GM12864 (cell line): Measurements from ENCODE around the gene RAD23B.

Experiments used
- DNase-seq: peaks from one replicate; pipeline ENCODE4 v3.0.0-alpha.2; 2011; ENCODE audit warnings: low read depth
- H3K4me3 ChIP-seq: 2 replicates; pipeline ENCODE4 v1.5.1; 2011; ENCODE audit warnings: mild to moderate bottlenecking, low read depth, low read length, control low read depth
- TF ChIP-seq, protein P1 (sequence below): IDR thresholded peaks from 2 replicates; pipeline ENCODE4 v1.5.1; 2011; ENCODE audit warnings: low read depth, mild to moderate bottlenecking, moderate library complexity, low read length, control low read depth, inconsistent platforms; ENCODE audit errors: missing control alignments

Gene RAD23B

GRCh38 chr9:107338911-107339659, 56.0 kb downstream of the RAD23B start:
- TF ChIP-seq, protein P1, sequence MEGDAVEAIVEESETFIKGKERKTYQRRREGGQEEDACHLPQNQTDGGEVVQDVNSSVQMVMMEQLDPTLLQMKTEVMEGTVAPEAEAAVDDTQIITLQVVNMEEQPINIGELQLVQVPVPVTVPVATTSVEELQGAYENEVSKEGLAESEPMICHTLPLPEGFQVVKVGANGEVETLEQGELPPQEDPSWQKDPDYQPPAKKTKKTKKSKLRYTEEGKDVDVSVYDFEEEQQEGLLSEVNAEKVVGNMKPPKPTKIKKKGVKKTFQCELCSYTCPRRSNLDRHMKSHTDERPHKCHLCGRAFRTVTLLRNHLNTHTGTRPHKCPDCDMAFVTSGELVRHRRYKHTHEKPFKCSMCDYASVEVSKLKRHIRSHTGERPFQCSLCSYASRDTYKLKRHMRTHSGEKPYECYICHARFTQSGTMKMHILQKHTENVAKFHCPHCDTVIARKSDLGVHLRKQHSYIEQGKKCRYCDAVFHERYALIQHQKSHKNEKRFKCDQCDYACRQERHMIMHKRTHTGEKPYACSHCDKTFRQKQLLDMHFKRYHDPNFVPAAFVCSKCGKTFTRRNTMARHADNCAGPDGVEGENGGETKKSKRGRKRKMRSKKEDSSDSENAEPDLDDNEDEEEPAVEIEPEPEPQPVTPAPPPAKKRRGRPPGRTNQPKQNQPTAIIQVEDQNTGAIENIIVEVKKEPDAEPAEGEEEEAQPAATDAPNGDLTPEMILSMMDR: no peak
- no peak overlapping the region for H3K4me3 ChIP-seq
- DNase-seq: no peak

DNA sequence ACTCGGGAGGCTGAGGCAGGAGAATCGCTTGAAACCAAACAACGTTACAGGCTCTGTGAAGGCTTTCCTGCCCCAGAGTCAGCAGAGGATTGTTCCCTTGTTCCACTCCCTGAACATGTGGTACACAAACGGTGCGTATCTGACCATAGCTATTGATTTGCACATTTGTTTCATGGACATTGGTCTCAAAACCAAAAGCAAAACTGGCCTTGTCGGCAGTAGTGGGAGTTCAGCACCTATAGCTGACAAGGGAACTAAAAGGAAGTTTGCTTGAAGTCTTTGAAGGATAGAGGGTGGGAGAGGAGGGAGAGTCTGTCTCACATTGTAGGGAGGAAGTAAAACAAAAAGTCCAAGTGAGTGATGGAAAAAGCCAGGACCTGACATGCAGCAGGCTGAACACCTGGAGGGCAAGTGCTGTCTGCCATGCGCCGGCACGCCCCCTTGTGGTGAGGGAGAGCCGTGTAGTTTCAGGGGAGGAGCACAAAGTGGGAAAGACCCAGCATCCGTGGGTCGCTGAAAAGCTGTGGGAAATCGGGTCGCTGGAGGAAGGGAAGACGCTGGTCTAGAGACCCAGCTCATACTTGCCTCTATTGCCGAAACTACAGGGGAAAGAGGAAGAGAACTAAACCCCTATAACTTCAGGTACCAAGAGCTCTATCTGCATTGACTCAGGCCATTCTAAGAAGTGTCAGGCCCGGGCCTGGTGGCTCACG, 58.0 kb downstream of the RAD23B start:
- TF ChIP-seq, protein P1: peak; percentile 98
- peak; percentile 26 for DNase-seq
- peak overlapping the region; percentile 3; the same call in 1 of the 2 replicates for H3K4me3 ChIP-seq

DNA sequence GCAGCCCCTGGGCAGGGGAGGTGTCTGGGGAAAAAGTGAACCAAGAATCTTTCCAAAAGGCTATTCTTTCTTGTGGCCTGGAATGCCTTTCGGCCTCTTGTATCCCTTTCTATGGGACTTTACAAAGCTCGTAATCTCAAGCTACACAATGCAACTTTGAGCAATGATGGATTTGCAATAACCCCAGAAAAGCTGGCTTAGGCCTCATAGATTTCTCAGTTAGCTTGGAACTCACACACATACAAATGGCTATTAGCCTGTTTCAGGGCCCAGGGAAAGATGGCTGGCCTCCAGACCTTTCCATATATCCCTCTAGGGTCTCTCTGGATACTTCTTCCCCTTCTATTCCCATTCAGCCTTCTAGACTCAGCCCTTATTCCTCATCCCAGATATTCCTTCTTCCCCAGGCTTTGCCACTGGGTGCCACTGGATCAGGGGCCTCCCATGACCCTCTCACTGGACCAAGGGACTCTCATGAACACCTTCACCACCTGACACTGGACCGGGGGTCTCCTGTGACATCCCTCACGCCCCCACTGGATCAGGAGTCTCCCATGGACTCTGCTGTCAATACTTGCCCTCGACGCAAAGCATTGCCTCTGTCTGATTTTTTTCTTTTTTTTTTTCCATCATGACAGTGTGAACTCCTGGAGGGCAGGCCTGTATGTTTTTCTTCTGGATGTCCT, 59.5 kb downstream of the RAD23B start:
- no peak overlapping the region for H3K4me3 ChIP-seq
- DNase-seq: no peak
- TF ChIP-seq, protein P1: no peak

DNA sequence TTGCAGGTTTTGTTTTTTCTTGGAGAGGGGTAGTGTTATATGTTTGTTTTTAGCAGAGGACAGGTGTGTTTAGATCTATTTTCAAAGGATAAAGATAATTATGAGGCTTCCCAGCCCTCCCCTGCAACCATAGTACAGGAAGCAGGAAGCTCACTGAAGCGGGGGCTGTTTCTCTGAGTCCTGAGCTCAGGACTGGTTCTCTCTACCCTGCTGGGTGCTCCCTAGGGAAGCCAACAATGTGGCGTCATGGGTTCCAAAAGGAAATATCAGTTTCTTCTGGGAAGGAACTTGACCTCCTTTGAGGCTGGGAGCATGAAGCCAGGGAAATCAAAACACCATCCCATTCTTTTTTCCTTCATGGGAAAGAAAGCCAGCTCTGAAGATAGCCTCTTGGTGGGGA, 62.2 kb downstream of the RAD23B start:
- DNase-seq: no peak
- no peak overlapping the region for H3K4me3 ChIP-seq
- TF ChIP-seq, protein P1: no peak

GRCh38 chr9:107348836-107349235, 65.8 kb downstream of the RAD23B start:
- TF ChIP-seq, protein P1: no peak
- H3K4me3 ChIP-seq: no peak overlapping the region
- DNase-seq: no peak

DNA sequence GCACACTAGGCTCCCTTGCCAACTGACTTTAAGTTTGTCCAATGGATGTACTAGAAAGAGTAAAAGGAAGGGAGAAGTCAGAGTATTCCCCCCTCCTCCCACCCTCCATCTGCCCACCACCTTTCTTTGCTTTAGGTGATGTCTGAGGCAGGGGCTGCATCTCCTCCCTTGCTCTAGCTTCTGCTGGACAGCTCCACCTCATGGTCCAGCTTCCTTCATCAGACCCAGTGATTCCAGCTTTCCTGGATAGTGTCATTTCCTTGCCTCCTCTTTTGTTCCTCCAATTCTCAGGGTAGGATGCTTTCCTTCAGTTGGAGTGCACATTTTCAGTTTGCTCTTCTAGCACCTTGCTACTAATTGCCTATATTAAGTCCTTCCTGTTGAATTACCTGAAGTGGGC, 67.4 kb downstream of the RAD23B start:
- no peak for DNase-seq
- no peak overlapping the region for H3K4me3 ChIP-seq
- TF ChIP-seq, protein P1: no peak
